OCI-LY1 (cell line): ENCODE measurements around the gene TMEM119.
"Not testable (repeated sequence)": the region's sequence is repeated elsewhere in the genome, so short reads cannot be mapped to it uniquely, and the experiment has no call there.

Experiments used
- EZH2 ChIP-seq: fragments of 200-600 bp; sonication (generic), shearing (Covaris generic); IDR thresholded peaks from 2 replicates; pipeline ENCODE4 v1.8.0; 2017; ENCODE audit warnings: borderline replicate concordance, mixed run types, mild to moderate bottlenecking, antibody characterized with exemption, low read length, moderate library complexity, mixed read lengths
- TF ChIP-seq, protein P1 (sequence below): fragments of 200-600 bp; sonication (generic), shearing (Covaris generic); IDR thresholded peaks from 2 replicates; pipeline ENCODE4 v1.5.1; 2017; ENCODE audit warnings: mild to moderate bottlenecking, antibody characterized with exemption, low read length, moderate library complexity, mixed read lengths

DNA sequence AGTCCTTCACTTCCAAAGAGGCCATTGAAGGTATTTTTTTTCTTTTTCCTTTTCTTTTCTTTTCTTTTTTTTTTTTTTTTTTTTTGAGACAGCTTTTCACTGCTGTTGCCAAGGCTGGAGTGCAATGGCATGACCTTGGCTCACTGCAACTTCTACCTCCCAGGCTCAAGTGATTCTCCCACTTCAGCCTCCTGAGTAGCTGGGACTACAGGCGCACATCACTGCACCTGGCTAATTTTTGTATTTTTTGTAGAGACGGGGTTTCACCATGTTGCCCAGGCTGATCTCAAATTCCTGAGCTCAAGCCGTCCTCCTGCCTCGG is 21.0 kb upstream of the TMEM119 start:
- TF ChIP-seq EZH2 = not testable (repeated sequence)
- TF ChIP-seq, protein P1, sequence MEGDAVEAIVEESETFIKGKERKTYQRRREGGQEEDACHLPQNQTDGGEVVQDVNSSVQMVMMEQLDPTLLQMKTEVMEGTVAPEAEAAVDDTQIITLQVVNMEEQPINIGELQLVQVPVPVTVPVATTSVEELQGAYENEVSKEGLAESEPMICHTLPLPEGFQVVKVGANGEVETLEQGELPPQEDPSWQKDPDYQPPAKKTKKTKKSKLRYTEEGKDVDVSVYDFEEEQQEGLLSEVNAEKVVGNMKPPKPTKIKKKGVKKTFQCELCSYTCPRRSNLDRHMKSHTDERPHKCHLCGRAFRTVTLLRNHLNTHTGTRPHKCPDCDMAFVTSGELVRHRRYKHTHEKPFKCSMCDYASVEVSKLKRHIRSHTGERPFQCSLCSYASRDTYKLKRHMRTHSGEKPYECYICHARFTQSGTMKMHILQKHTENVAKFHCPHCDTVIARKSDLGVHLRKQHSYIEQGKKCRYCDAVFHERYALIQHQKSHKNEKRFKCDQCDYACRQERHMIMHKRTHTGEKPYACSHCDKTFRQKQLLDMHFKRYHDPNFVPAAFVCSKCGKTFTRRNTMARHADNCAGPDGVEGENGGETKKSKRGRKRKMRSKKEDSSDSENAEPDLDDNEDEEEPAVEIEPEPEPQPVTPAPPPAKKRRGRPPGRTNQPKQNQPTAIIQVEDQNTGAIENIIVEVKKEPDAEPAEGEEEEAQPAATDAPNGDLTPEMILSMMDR = not testable (repeated sequence)
